Measurements from ENCODE around the gene CASS4.

The CASS4 gene

DNA sequence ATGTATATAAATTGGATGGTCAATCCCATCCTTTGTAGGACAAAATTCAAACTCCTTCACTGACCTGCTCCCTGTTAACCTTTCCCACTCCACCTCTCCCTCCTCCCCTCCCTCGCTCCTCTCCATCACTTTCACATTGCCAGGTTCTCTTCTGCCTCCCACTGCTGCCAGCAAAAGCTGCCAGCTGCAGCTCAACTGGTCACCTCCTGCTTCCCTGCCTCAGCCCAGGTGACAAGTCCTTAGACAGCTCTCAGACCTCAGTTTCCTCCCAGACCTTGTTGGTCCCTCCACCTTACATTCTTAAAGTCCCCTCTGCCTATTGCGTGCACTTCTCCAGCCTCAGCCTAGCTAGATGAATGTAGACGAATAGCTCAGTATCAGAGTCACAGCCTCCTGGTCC lies 33.1 kb downstream of the CASS4 start:
- no peak overlapping the region for H3K4me3 ChIP-seq (ENCODE audit: low read depth, low read length)

DNA sequence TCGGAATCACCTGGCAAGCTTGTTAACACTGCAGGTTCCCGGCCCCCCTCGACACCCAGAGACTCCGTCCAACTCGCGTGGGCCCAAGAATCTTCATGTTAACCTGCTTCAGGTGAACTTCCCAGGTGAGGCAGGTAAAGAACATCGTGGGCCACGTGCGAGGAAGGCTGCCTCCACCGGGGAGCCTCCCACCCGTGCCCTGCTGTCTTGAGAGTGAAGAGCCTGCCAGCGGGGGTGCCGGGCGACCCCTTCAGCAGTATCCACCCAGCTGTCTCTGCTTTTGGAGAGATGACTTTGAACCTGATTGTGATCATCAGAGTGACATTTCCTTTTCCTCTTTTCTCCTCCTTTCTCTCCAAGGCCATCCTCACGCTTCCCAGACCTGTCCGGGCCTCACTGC lies 33.5 kb downstream of the CASS4 start:
- TF ChIP-seq, protein P1, sequence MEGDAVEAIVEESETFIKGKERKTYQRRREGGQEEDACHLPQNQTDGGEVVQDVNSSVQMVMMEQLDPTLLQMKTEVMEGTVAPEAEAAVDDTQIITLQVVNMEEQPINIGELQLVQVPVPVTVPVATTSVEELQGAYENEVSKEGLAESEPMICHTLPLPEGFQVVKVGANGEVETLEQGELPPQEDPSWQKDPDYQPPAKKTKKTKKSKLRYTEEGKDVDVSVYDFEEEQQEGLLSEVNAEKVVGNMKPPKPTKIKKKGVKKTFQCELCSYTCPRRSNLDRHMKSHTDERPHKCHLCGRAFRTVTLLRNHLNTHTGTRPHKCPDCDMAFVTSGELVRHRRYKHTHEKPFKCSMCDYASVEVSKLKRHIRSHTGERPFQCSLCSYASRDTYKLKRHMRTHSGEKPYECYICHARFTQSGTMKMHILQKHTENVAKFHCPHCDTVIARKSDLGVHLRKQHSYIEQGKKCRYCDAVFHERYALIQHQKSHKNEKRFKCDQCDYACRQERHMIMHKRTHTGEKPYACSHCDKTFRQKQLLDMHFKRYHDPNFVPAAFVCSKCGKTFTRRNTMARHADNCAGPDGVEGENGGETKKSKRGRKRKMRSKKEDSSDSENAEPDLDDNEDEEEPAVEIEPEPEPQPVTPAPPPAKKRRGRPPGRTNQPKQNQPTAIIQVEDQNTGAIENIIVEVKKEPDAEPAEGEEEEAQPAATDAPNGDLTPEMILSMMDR (IDR thresholded peaks at IDR 0.05; ENCODE audit: low read depth, low read length), result no peak
- no peak overlapping the region for H3K4me3 ChIP-seq (ENCODE audit: low read depth, low read length)

More for the DNA sequence above, 33.1 kb downstream of the CASS4 start:
- TF ChIP-seq, protein P1 (IDR thresholded peaks at IDR 0.05; ENCODE audit: low read depth, low read length), result no peak

DNA sequence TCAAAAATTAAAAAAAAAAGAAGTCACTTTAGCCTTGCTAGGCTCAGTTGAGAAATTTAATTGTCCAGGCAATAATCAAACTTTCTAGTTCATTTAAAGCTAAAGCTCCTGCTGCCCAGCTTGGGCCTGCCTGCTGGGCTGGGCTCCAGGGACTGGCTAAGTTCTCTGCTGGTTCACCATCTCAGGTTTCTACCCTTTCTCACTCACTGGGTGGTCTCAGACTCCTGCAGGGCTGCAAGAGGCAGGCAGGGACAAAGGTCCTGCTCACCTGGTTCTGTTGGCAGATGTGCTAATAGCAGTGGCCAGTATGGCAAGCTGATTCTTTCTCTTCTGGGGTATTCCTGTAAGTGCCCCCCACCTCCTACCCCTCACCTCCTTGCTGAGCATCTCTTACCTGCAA lies 35.2 kb downstream of the CASS4 start:
- TF ChIP-seq, protein P1 (IDR thresholded peaks at IDR 0.05; ENCODE audit: low read depth, low read length), result no peak
- no peak overlapping the region for H3K4me3 ChIP-seq (ENCODE audit: low read depth, low read length)

DNA sequence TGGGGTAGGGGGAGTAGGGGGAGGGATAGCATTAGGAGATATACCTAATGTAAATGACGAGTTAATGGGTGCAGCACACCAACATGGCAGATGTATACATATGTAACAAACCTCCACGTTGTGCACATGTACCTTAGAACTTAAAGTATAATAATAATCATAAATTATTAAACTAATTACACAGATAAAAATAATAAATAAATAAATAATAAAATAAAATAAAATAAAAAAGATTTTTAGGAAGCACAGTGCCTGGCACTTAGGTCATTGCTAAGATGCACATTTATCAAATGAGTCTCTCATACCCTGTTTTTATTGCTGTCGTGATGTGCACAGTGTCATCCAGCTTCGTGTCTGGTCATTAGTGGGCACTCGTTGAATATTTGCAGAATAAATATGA lies 37.4 kb downstream of the CASS4 start:
- TF ChIP-seq, protein P1 (IDR thresholded peaks at IDR 0.05; ENCODE audit: low read depth, low read length), result no peak
- H3K4me3 ChIP-seq (ENCODE audit: low read depth, low read length), result no peak overlapping the region

DNA sequence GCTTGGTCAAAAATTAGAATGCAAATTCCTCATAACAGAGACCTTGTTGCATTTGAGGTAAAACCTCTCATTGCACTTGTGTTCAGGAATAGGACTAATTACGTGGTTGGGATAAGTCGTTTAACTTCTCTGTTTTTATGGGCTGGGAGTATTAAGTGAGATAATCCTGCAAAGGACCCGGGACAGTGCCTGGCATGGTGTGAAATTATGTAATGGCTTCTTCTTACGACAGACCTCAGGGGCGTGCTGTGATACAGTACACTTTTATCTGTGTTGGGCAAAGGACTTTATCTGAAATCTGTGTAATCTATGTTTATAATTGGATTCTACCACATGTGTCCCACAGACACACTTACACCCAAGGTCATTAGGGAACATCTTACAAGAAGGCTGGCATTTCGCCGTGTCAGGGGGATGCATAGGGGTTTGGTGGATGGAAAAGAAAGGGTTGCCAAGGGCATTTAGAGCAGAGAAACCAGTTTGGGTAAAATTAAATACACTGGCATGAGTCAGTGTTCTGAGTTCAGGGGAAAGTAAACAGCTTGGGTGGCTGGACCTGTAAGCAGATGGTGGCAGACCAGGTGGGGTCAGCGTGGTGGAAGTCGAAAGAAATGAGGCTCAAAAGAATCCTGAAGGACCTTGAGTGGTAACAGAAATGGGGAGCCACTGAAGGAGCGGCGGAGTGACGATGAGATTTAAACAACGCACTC lies 39.2 kb downstream of the CASS4 start:
- TF ChIP-seq, protein P1 (IDR thresholded peaks at IDR 0.05; ENCODE audit: low read depth, low read length), result no peak
- H3K4me3 ChIP-seq (ENCODE audit: low read depth, low read length), result no peak overlapping the region

DNA sequence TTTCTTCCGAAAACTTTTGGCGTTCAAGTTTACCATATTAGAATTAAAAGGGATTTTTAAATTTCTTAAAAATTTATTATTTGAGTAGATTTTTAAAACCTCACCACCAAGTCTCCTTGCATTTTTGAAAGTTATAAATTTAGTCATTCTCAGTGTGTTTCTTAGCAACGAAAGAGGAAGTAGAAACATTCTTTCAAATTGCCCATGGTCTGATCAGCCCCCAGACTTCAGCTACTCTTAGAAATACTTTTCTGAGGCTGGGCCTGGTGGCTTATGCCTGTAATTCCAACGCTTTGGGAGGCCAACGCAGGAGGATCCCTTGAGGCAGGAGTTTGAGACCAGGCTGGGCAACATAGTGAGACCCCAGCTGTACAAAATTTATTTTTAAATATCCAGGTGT lies 41.3 kb downstream of the CASS4 start:
- TF ChIP-seq, protein P1 (IDR thresholded peaks at IDR 0.05; ENCODE audit: low read depth, low read length), result no peak

DNA sequence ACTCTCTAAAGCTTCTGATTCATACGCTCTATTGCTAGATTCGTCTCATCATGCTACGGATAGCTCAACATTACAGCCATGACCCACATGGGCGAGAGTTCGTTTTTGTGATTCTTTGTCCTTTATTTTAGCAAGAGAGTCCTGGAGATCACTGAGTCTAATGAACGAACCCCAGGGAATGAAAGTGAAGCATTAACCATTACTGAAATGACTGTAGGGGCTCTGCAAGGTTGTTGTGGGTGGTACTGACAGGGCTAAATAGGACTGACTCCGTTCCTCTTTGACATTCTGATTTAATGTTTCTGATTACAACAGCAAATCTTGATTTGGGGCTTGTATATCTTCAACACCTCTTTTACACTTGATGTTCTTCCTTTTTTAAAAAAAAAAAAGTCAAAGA lies 42.7 kb downstream of the CASS4 start:
- TF ChIP-seq, protein P1 (IDR thresholded peaks at IDR 0.05; ENCODE audit: low read depth, low read length), result no peak
- H3K4me3 ChIP-seq (ENCODE audit: low read depth, low read length), result no peak overlapping the region

More for the DNA sequence above, 41.3 kb downstream of the CASS4 start:
- H3K4me3 ChIP-seq (ENCODE audit: low read depth, low read length), result no peak overlapping the region

All from WI38 (cell line).